NCI-H524 treated with DMSO at 0.1 percent for 48 hours (cell line): Measurements from ENCODE around the gene SAFB.

Source experiments
- DNase-seq: peaks from one replicate; lab custom pipeline; 2025; lab: John Stamatoyannopoulos, UW

Gene SAFB

GRCh38 chr19:5622465-5623396 is at the start of gene SAFB, which contains the start of gene SAFB2:
Gene SAFB, plus strand, starts transcription at chr19:5623083. Its CDS starts 123 bp downstream, at chr19:5623206.
Gene SAFB2, minus strand, starts transcription at chr19:5622776. Its CDS starts 61 bp downstream, at chr19:5622715.
- peak; percentile 95 for DNase-seq

GRCh38 chr19:5575590-5575989 is 47.3 kb upstream of the SAFB start:
- DNase-seq = no peak

- no peak for DNase-seq
Observed at GRCh38 chr19:5578097-5578846, 44.6 kb upstream of the SAFB start.

GRCh38 chr19:5579286-5579685 is 43.6 kb upstream of the SAFB start:
- DNase-seq = no peak

GRCh38 chr19:5579697-5580096 is 43.2 kb upstream of the SAFB start:
- no peak for DNase-seq

GRCh38 chr19:5580161-5580571 is 42.7 kb upstream of the SAFB start:
- no peak for DNase-seq

- no peak for DNase-seq
Observed at GRCh38 chr19:5585461-5586299, 37.2 kb upstream of the SAFB start.

GRCh38 chr19:5586300-5587070 is 36.4 kb upstream of the SAFB start:
- DNase-seq = no peak

GRCh38 chr19:5587071-5587455 is 35.8 kb upstream of the SAFB start:
- no peak for DNase-seq

GRCh38 chr19:5587661-5588060 is 35.2 kb upstream of the SAFB start:
- no peak for DNase-seq

GRCh38 chr19:5588441-5588840 is 34.4 kb upstream of the SAFB start:
- DNase-seq = no peak

- DNase-seq = no peak
Observed at GRCh38 chr19:5588906-5589676, 33.8 kb upstream of the SAFB start.

GRCh38 chr19:5590151-5590864 is 32.6 kb upstream of the SAFB start:
- DNase-seq = no peak

- no peak for DNase-seq
Observed at GRCh38 chr19:5590865-5591154, 32.1 kb upstream of the SAFB start.

GRCh38 chr19:5591476-5591875 is 31.4 kb upstream of the SAFB start:
- no peak for DNase-seq

- no peak for DNase-seq
Observed at GRCh38 chr19:5592531-5593342, 30.1 kb upstream of the SAFB start.

GRCh38 chr19:5593343-5594255 is 29.3 kb upstream of the SAFB start:
- DNase-seq = no peak

GRCh38 chr19:5594521-5594950 is 28.3 kb upstream of the SAFB start:
- no peak for DNase-seq
